WTC11 (cell line): Measurements from ENCODE around the gene CPNE8. TPM values are rescaled to one million over a fixed set of nuclear protein-coding genes. Genes with fewer than 3 reads are reported as not detected.

Experiments
- ATAC-seq: fragments of 200-7000 bp; cut with Tn5 transposase; 2 replicates; pipeline ENCODE4 v1.10.0; 2021; ENCODE audit warnings: mild to moderate bottlenecking, moderate library complexity
- CTCF ChIA-PET: fragments of 300-600 bp; sonication (Branson Sonifier 250); formaldehyde crosslinking; loops from one replicate; lab custom pipeline; 2021; ENCODE audit warnings: antibody characterized with exemption; lab: Charles Lee
- POLR2A ChIA-PET: fragments of 350-600 bp; sonication (Branson Sonifier 250); formaldehyde crosslinking; loops from one replicate; lab custom pipeline; 2021; ENCODE audit warnings: antibody characterized with exemption; lab: Charles Lee
- DNase-seq: peaks from one replicate; pipeline ENCODE4 v3.0.0; 2021; ENCODE audit warnings: low spot score
- H3K27ac Mint-ChIP-seq: 2 replicates; pipeline ENCODE4 v1.8.0; 2021; ENCODE audit warnings: mixed read lengths
- H3K27me3 Mint-ChIP-seq: 2 replicates; pipeline ENCODE4 v1.8.0; 2021; ENCODE audit warnings: low read depth, mild to moderate bottlenecking, moderate library complexity, mixed read lengths
- H3K36me3 Mint-ChIP-seq: 2 replicates; pipeline ENCODE4 v1.8.0; 2021; ENCODE audit warnings: mixed read lengths
- H3K4me1 Mint-ChIP-seq: 2 replicates; pipeline ENCODE4 v1.8.0; 2022; ENCODE audit warnings: mixed read lengths
- H3K4me3 Mint-ChIP-seq: 2 replicates; pipeline ENCODE4 v1.8.0; 2021; ENCODE audit warnings: mild to moderate bottlenecking, moderate library complexity, mixed read lengths
- H3K9me3 Mint-ChIP-seq: 2 replicates; pipeline ENCODE4 v1.8.0; 2021; ENCODE audit warnings: mixed read lengths
- AFF4 ChIP-seq: sonication (generic); formaldehyde crosslinking; IDR thresholded peaks from 2 replicates; pipeline ENCODE4 v1.8.1; 2023; ENCODE audit warnings: mild to moderate bottlenecking, missing genetic modification reagents, borderline replicate concordance
- ATF3 ChIP-seq: sonication (generic); formaldehyde crosslinking; conservative IDR thresholded peaks from 2 replicates; pipeline ENCODE4 v1.8.1; 2022; ENCODE audit warnings: mild to moderate bottlenecking, missing genetic modification reagents
- ATF6 ChIP-seq: sonication (generic); formaldehyde crosslinking; IDR thresholded peaks from 2 replicates; pipeline ENCODE4 v1.8.1; 2023; ENCODE audit warnings: mild to moderate bottlenecking, missing genetic modification reagents
- CREB1 ChIP-seq: sonication (generic); formaldehyde crosslinking; IDR thresholded peaks from 2 replicates; pipeline ENCODE4 v1.8.0; 2023; ENCODE audit warnings: mild to moderate bottlenecking, missing genetic modification reagents
- E2F4 ChIP-seq: sonication (generic); formaldehyde crosslinking; IDR thresholded peaks from 2 replicates; pipeline ENCODE4 v1.8.1; 2022; ENCODE audit warnings: low read depth, mild to moderate bottlenecking, moderate library complexity, missing genetic modification reagents, borderline replicate concordance
- ERG ChIP-seq: fragments of 250-450 bp; sonication (Bioruptor Pico); IDR thresholded peaks from 2 replicates; pipeline ENCODE4 v1.8.0; 2021; ENCODE audit warnings: mild to moderate bottlenecking
- FOXJ3 ChIP-seq: sonication (generic); formaldehyde crosslinking; IDR thresholded peaks from 2 replicates; pipeline ENCODE4 v1.9.0; 2021; ENCODE audit warnings: missing genetic modification reagents, mild to moderate bottlenecking, borderline replicate concordance
- GABPB1 ChIP-seq: sonication (generic); formaldehyde crosslinking; IDR thresholded peaks from 2 replicates; pipeline ENCODE4 v1.8.1; 2023; ENCODE audit warnings: mild to moderate bottlenecking, missing genetic modification reagents
- GTF2I ChIP-seq: fragments of 250-450 bp; sonication (Bioruptor Pico); conservative IDR thresholded peaks from 2 replicates; pipeline ENCODE4 v1.4.0; 2021; ENCODE audit warnings: mild to moderate bottlenecking
- HMGXB4 ChIP-seq: sonication (generic); formaldehyde crosslinking; IDR thresholded peaks from 2 replicates; pipeline ENCODE4 v1.8.1; 2023; ENCODE audit warnings: mild to moderate bottlenecking, moderate library complexity, missing genetic modification reagents
- MAX ChIP-seq: sonication (generic); formaldehyde crosslinking; IDR thresholded peaks from 2 replicates; pipeline ENCODE4 v1.8.0; 2022; ENCODE audit warnings: mild to moderate bottlenecking, missing genetic modification reagents
- NR1H2 ChIP-seq: sonication (generic); formaldehyde crosslinking; IDR thresholded peaks from 2 replicates; pipeline ENCODE4 v1.9.0; 2021; ENCODE audit warnings: mild to moderate bottlenecking, moderate library complexity, missing genetic modification reagents
- NR3C1 ChIP-seq: sonication (generic); formaldehyde crosslinking; conservative IDR thresholded peaks from 2 replicates; pipeline ENCODE4 v1.8.1; 2023; ENCODE audit warnings: low read depth, mild to moderate bottlenecking, missing genetic modification reagents
- SMAD3 ChIP-seq: sonication (generic); formaldehyde crosslinking; IDR thresholded peaks from 2 replicates; pipeline ENCODE4 v1.8.0; 2022; ENCODE audit warnings: missing genetic modification reagents, mild to moderate bottlenecking, borderline replicate concordance
- TCF7 ChIP-seq: sonication (generic); formaldehyde crosslinking; IDR thresholded peaks from 2 replicates; pipeline ENCODE4 v1.8.0; 2022; ENCODE audit warnings: mild to moderate bottlenecking, low read depth, missing genetic modification reagents, moderate library complexity
- TP53 ChIP-seq: sonication (generic); formaldehyde crosslinking; IDR thresholded peaks from 2 replicates; pipeline ENCODE4 v1.8.1; 2023; ENCODE audit warnings: mild to moderate bottlenecking, missing genetic modification reagents
- ZBTB21 ChIP-seq: sonication (generic); formaldehyde crosslinking; IDR thresholded peaks from 2 replicates; pipeline ENCODE4 v1.8.1; 2023; ENCODE audit warnings: mild to moderate bottlenecking, missing genetic modification reagents, borderline replicate concordance
- ZNF138 ChIP-seq: sonication (generic); formaldehyde crosslinking; conservative IDR thresholded peaks from 2 replicates; pipeline ENCODE4 v1.8.1; 2022; ENCODE audit warnings: mild to moderate bottlenecking, moderate library complexity, missing genetic modification reagents
- ZNF263 ChIP-seq: sonication (generic); formaldehyde crosslinking; IDR thresholded peaks from 2 replicates; pipeline ENCODE4 v1.8.1; 2022; ENCODE audit warnings: low read depth, mild to moderate bottlenecking, moderate library complexity, missing genetic modification reagents
- ZNF317 ChIP-seq: sonication (generic); formaldehyde crosslinking; IDR thresholded peaks from 2 replicates; pipeline ENCODE4 v1.8.1; 2023; ENCODE audit warnings: low read depth, mild to moderate bottlenecking, moderate library complexity, missing genetic modification reagents, borderline replicate concordance
- ZNF416 ChIP-seq: fragments of 250-450 bp; sonication (Bioruptor Pico); IDR thresholded peaks from 2 replicates; pipeline ENCODE4 v1.9.0; 2021; ENCODE audit warnings: mild to moderate bottlenecking, inconsistent platforms
- total RNA-seq: library from RNA; stranded (reverse); gene quantifications from 3 replicates; pipeline ENCODE4 v1.2.3, GENCODE V29; 2021

Gene CPNE8
- total RNA-seq, 1 experiment from 2014 or later, result 8.3 TPM

- Mint-ChIP-seq H3K4me3 (no peak overlapping the region), H3K4me1 (no peaks in the 10 kb centered on the region), H3K9me3 (peaks cover 4% of the 10 kb centered on the region), H3K27ac (no peak overlapping the region), H3K27me3 (no peaks in the 10 kb centered on the region), H3K36me3 (no peaks in the 10 kb centered on the region)
- ATAC-seq, result no peak
- ChIA-PET POLR2A (no interaction called here), CTCF (no interaction called here)
- TF ChIP-seq ZNF317 (CRISPR knock-in tag) (no peak), ZNF416 (CRISPR knock-in tag) (no peak), GABPB1 (peak; percentile 68)
- DNase-seq, result no peak
These were observed 194.3 kb downstream of the CPNE8 start for GRCh38 chr12:38711054-38711453.

GRCh38 chr12:38708466-38708865 is 196.9 kb downstream of the CPNE8 start:
- H3K4me1 Mint-ChIP-seq, result no peaks in the 10 kb centered on the region
- H3K9me3 Mint-ChIP-seq, result no peaks in the 10 kb centered on the region
- no peak overlapping the region for H3K27ac Mint-ChIP-seq
- H3K36me3 Mint-ChIP-seq, result no peaks in the 10 kb centered on the region
- ChIA-PET CTCF (no interaction called here), POLR2A (no interaction called here)
- DNase-seq, result no peak
- ATAC-seq, result no peak
- H3K4me3 Mint-ChIP-seq, result no peak overlapping the region
- no peaks in the 10 kb centered on the region for H3K27me3 Mint-ChIP-seq
- TF ChIP-seq ZNF263 (no peak), FOXJ3 (no peak), ATF3 (CRISPR knock-in tag) (no peak), TCF7 (CRISPR knock-in tag) (no peak), MAX (CRISPR knock-in tag) (no peak), GTF2I (CRISPR knock-in tag) (no peak), GABPB1 (no peak), HMGXB4 (CRISPR knock-in tag) (no peak), NR3C1 (CRISPR knock-in tag) (no peak), E2F4 (CRISPR knock-in tag) (no peak), ZBTB21 (CRISPR knock-in tag) (no peak), ZNF138 (CRISPR knock-in tag) (no peak), ERG (CRISPR knock-in tag) (no peak), NR1H2 (no peak), TP53 (CRISPR knock-in tag) (no peak), SMAD3 (CRISPR knock-in tag) (no peak)

GRCh38 chr12:38707648-38708047 is 197.7 kb downstream of the CPNE8 start:
- no peaks in the 10 kb centered on the region for H3K27me3 Mint-ChIP-seq
- ChIA-PET POLR2A (no interaction called here), CTCF (no interaction called here)
- no peak overlapping the region for H3K27ac Mint-ChIP-seq
- H3K36me3 Mint-ChIP-seq, result no peaks in the 10 kb centered on the region
- ATAC-seq, result no peak
- no peaks in the 10 kb centered on the region for H3K4me1 Mint-ChIP-seq
- H3K4me3 Mint-ChIP-seq, result no peak overlapping the region
- DNase-seq, result no peak
- no peaks in the 10 kb centered on the region for H3K9me3 Mint-ChIP-seq
- TF ChIP-seq AFF4 (CRISPR knock-in tag), result no peak
- TF ChIP-seq ATF6 (CRISPR knock-in tag), result no peak
- TF ChIP-seq ZNF416 (CRISPR knock-in tag), result no peak
- no peak for TF ChIP-seq CREB1 (CRISPR knock-in tag)
